HEK293 (cell line): ENCODE data around the gene PIGW.
A peak's percentile ranks its signal among the peaks of the same experiment; 100 is the strongest.

Source experiments
- CTCF ChIA-PET: fragments of 350-600 bp; formaldehyde crosslinking; extraction: SDS; loops from one replicate; lab custom pipeline; 2021; ENCODE audit warnings: antibody characterized with exemption; lab: Yijun Ruan, JAX
- POLR2A ChIA-PET: fragments of 300-600 bp; formaldehyde crosslinking; extraction: SDS; loops from one replicate; lab custom pipeline; 2020; ENCODE audit warnings: antibody characterized with exemption, inconsistent platforms; lab: Yijun Ruan, JAX
- H3K27ac ChIP-seq: fragments of 200-500 bp; sonication (Bioruptor generic); 2 replicates; pipeline ENCODE4 v1.5.1; 2014; ENCODE audit warnings: low read depth, low read length, control low read depth, inconsistent platforms; ENCODE audit errors: extremely low read depth
- H3K36me3 ChIP-seq, 2 experiments: fragments of 200-500 bp in 1 of 2; sonication (Bioruptor generic) in 1 of 2; 1 replicate in 1 of 2; 2 replicates in 1 of 2; pipeline ENCODE4 v1.5.1; 2014 to 2017; ENCODE audit warnings: inconsistent platforms in 2 of 2, low read length in 2 of 2; ENCODE audit not compliant: control insufficient read depth in 2 of 2, insufficient read depth in 1 of 2
- H3K4me1 ChIP-seq: fragments of 200-500 bp; sonication (Bioruptor generic); 2 replicates; pipeline ENCODE4 v1.5.1; 2014; ENCODE audit warnings: mild to moderate bottlenecking, low read length, inconsistent platforms; ENCODE audit not compliant: control insufficient read depth, insufficient read depth
- H3K4me3 ChIP-seq: 2 replicates; pipeline ENCODE4 v1.5.1; 2011; ENCODE audit warnings: low read depth, mild to moderate bottlenecking, control low read depth, low read length, moderate library complexity
- H3K9me3 ChIP-seq: fragments of 200-500 bp; sonication (Bioruptor generic); 2 replicates; pipeline ENCODE4 v1.5.1; 2014; ENCODE audit warnings: low read depth, low read length, inconsistent platforms; ENCODE audit not compliant: control insufficient read depth, insufficient read depth
- BCL11B ChIP-seq: fragments of 450-650 bp; formaldehyde crosslinking; IDR thresholded peaks from 2 replicates; pipeline ENCODE4 v1.5.1; 2016; ENCODE audit warnings: low read depth, missing biosample characterization, missing genetic modification characterization
- GLI2 ChIP-seq: fragments of 450-650 bp; formaldehyde crosslinking; IDR thresholded peaks from 2 replicates; pipeline ENCODE4; 2017; ENCODE audit warnings: missing biosample characterization, missing genetic modification characterization, low read depth, borderline replicate concordance
- GLI4 ChIP-seq: fragments of 450-650 bp; formaldehyde crosslinking; IDR thresholded peaks from 2 replicates; pipeline ENCODE4 v1.5.1; 2016; ENCODE audit warnings: missing biosample characterization, missing genetic modification characterization
- PRDM1 ChIP-seq: fragments of 450-650 bp; formaldehyde crosslinking; IDR thresholded peaks from 2 replicates; pipeline ENCODE4; 2016; ENCODE audit warnings: missing biosample characterization, missing genetic modification characterization
- SCRT1 ChIP-seq: fragments of 450-650 bp; formaldehyde crosslinking; IDR thresholded peaks from 2 replicates; pipeline ENCODE4 v1.5.1; 2016; ENCODE audit warnings: missing biosample characterization, missing genetic modification characterization, borderline replicate concordance
- ZBTB17 ChIP-seq: fragments of 450-650 bp; formaldehyde crosslinking; IDR thresholded peaks from 2 replicates; pipeline ENCODE4 v1.5.1; 2016; ENCODE audit warnings: missing biosample characterization, missing genetic modification characterization
- ZBTB21 ChIP-seq: fragments of 450-650 bp; formaldehyde crosslinking; IDR thresholded peaks from 2 replicates; pipeline ENCODE4 v1.5.1; 2017; ENCODE audit warnings: missing biosample characterization, missing genetic modification characterization
- ZBTB49 ChIP-seq: fragments of 450-650 bp; formaldehyde crosslinking; IDR thresholded peaks from 2 replicates; pipeline ENCODE4 v1.5.1; 2016; ENCODE audit warnings: missing biosample characterization, missing genetic modification characterization, low read depth
- ZBTB7A ChIP-seq: fragments of 450-650 bp; formaldehyde crosslinking; IDR thresholded peaks from 2 replicates; pipeline ENCODE4 v1.5.1; 2016; ENCODE audit warnings: low read depth, missing biosample characterization, missing genetic modification characterization
- ZIC2 ChIP-seq: fragments of 450-650 bp; formaldehyde crosslinking; IDR thresholded peaks from 2 replicates; pipeline ENCODE4 v1.5.1; 2016; ENCODE audit warnings: missing biosample characterization, missing genetic modification characterization
- ZNF10 ChIP-seq: fragments of 450-650 bp; formaldehyde crosslinking; IDR thresholded peaks from 2 replicates; pipeline ENCODE4 v1.5.1; 2017; ENCODE audit warnings: missing biosample characterization, missing genetic modification characterization
- ZNF138 ChIP-seq: fragments of 450-650 bp; formaldehyde crosslinking; IDR thresholded peaks from 2 replicates; pipeline ENCODE4 v1.5.1; 2016; ENCODE audit warnings: missing biosample characterization, missing genetic modification characterization, borderline replicate concordance
- ZNF140 ChIP-seq: fragments of 450-650 bp; formaldehyde crosslinking; IDR thresholded peaks from 2 replicates; pipeline ENCODE4 v1.5.1; 2016; ENCODE audit warnings: missing biosample characterization, missing genetic modification characterization
- ZNF16 ChIP-seq: fragments of 450-650 bp; formaldehyde crosslinking; IDR thresholded peaks from 2 replicates; pipeline ENCODE4 v1.5.1; 2016; ENCODE audit warnings: low read depth, missing biosample characterization, missing genetic modification characterization
- ZNF211 ChIP-seq: fragments of 450-650 bp; formaldehyde crosslinking; IDR thresholded peaks from 2 replicates; pipeline ENCODE4 v1.5.1; 2016; ENCODE audit warnings: low read depth, missing biosample characterization, missing genetic modification characterization
- ZNF214 ChIP-seq: fragments of 450-650 bp; formaldehyde crosslinking; IDR thresholded peaks from 2 replicates; pipeline ENCODE4 v1.5.1; 2017; ENCODE audit warnings: missing biosample characterization, mild to moderate bottlenecking, missing genetic modification characterization, borderline replicate concordance
- ZNF23 ChIP-seq: fragments of 450-650 bp; formaldehyde crosslinking; IDR thresholded peaks from 2 replicates; pipeline ENCODE4 v1.5.1; 2016; ENCODE audit warnings: missing biosample characterization, missing genetic modification characterization, borderline replicate concordance
- ZNF302 ChIP-seq: fragments of 450-650 bp; formaldehyde crosslinking; IDR thresholded peaks from 2 replicates; pipeline ENCODE4 v1.5.1; 2016; ENCODE audit warnings: missing biosample characterization, missing genetic modification characterization, low read depth
- ZNF324 ChIP-seq: fragments of 450-650 bp; formaldehyde crosslinking; IDR thresholded peaks from 2 replicates; pipeline ENCODE4 v1.5.1; 2016; ENCODE audit warnings: missing biosample characterization, missing genetic modification characterization
- ZNF335 ChIP-seq: fragments of 450-650 bp; formaldehyde crosslinking; conservative IDR thresholded peaks from 2 replicates; pipeline ENCODE4 v1.5.1; 2016; ENCODE audit warnings: missing biosample characterization, missing genetic modification characterization
- ZNF394 ChIP-seq: fragments of 450-650 bp; formaldehyde crosslinking; IDR thresholded peaks from 2 replicates; pipeline ENCODE4 v1.5.1; 2016; ENCODE audit warnings: missing biosample characterization, missing genetic modification characterization, mild to moderate bottlenecking, moderate library complexity, borderline replicate concordance
- ZNF433 ChIP-seq: fragments of 450-650 bp; formaldehyde crosslinking; IDR thresholded peaks from 2 replicates; pipeline ENCODE4 v1.5.1; 2016; ENCODE audit warnings: missing biosample characterization, missing genetic modification characterization, low read depth
- ZNF518A ChIP-seq: fragments of 450-650 bp; formaldehyde crosslinking; conservative IDR thresholded peaks from 2 replicates; pipeline ENCODE4 v1.5.1; 2016; ENCODE audit warnings: low read depth, missing biosample characterization, missing genetic modification characterization
- ZNF610 ChIP-seq: fragments of 450-650 bp; formaldehyde crosslinking; IDR thresholded peaks from 2 replicates; pipeline ENCODE4 v1.5.1; 2016; ENCODE audit warnings: missing biosample characterization, missing genetic modification characterization, borderline replicate concordance
- ZNF626 ChIP-seq: fragments of 450-650 bp; sonication (Bioruptor Pico); formaldehyde crosslinking; IDR thresholded peaks from 2 replicates; pipeline ENCODE4 v1.5.1; 2018; ENCODE audit warnings: missing biosample characterization, missing genetic modification characterization, inconsistent platforms
- ZNF792 ChIP-seq: fragments of 450-650 bp; formaldehyde crosslinking; IDR thresholded peaks from 2 replicates; pipeline ENCODE4 v1.5.1; 2016; ENCODE audit warnings: missing biosample characterization, missing genetic modification characterization
- ZNF837 ChIP-seq: fragments of 450-650 bp; formaldehyde crosslinking; IDR thresholded peaks from 2 replicates; pipeline ENCODE4 v1.5.1; 2016; ENCODE audit warnings: missing biosample characterization, missing genetic modification characterization

Gene PIGW

GRCh38 chr17:36544044-36544306 is 9.2 kb downstream of the PIGW start:
- Histone ChIP-seq H3K4me3 (peak overlapping the region; percentile 99), H3K9me3 (no peaks in the 10 kb centered on the region), H3K4me1 (peaks cover 11% of the 10 kb centered on the region), H3K36me3 (peaks cover 4 to 15% of the 10 kb centered on the region in 2 experiments), H3K27ac (peak overlapping the region; percentile 95)
- ChIA-PET CTCF (interaction anchor here (0.8 to 2.9 kb wide), 2 partner anchors 10 to 61 kb away, joined by 3 to 15 read pairs; partner anchors contain the start of genes MYO19 and PIGW), POLR2A (interaction anchor here (0.7 to 4.3 kb wide), 5 partner anchors 8 to 56 kb away, joined by 3 to 81 read pairs (median 26); partner anchors contain the start of genes DHRS11, MRM1, MYO19 and PIGW)
- TF ChIP-seq ZIC2 (tag by site-specific recombination) = peak; percentile 51; the same call in 1 of the 2 replicates
- TF ChIP-seq ZBTB17 (tag by site-specific recombination) = 0 out of 2 replicates have a peak, but pooled peaks have one; percentile 5
- no peak for TF ChIP-seq ZNF394 (tag by site-specific recombination)
- TF ChIP-seq ZNF335 = 0 out of 2 replicates have a peak, but pooled peaks have one; percentile 4

DNA sequence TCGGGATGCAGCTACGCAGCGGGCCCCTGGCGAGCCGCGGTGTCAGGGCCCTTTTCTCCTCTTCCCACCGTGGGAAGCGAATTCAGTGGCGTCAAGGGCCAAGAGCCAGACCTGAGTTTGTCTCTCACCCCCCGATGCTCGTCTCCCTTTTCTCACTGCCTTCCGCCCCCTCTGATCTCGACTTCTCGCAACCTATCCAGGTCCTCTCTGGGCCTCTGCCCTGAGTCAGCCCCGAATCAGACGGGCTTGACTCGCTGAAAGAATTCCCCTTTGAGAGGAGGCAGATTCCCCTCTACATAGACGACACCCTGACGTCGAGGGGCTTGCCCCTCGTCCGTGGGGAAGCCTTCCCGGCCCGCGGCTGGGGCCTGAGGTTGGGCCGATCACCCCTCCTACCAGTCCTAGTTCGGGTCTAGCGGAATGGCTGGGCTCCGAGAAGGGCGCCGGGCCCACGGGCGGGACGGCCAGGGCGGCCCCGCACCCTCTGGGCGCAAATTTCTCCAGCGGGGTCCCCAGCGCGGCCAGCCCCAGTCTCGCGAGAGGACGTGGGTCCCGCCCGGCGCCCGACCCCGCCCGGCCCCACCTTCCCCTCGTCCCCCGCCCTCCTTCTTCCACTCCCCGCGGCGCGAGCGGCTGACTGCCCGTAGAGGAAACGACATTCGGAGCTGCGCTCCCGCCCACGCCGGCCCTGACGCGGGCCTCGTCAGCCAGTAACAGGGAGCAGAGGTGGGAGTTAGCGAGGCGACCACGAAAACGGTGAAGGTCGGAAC is 9.7 kb downstream of the PIGW start, which contains the start of gene GGNBP2:
Gene GGNBP2, plus strand, starts transcription at position 613 of the 770 bp plus-strand sequence. CDS start 806 bp downstream, outside the sequence.
- ChIA-PET POLR2A (interaction anchor here (0.6 to 4.3 kb wide), 17 partner anchors 8 to 1226 kb away, joined by 3 to 81 read pairs (median 4); partner anchors contain the start of genes DHRS11, MRM1, MYO19 and PIGW), CTCF (interaction anchor here (2.9 kb wide), 1 partner anchor 11 kb away, joined by 15 read pairs; the partner anchor contains the start of genes MYO19 and PIGW)
- Histone ChIP-seq H3K9me3 (no peaks in the 10 kb centered on the region), H3K4me3 (peak within 1 kb of the TSS; percentile 99), H3K4me1 (peaks cover 11% of the 10 kb centered on the region), H3K27ac (peak within 1 kb of the TSS; percentile 96), H3K36me3 (peaks cover 2 to 12% of the 10 kb centered on the region in 2 experiments)
- TF ChIP-seq ZBTB49 (no peak), ZNF433 (no peak), ZNF302 (tag by site-specific recombination) (no peak), ZNF140 (tag by site-specific recombination) (no peak), SCRT1 (tag by site-specific recombination) (no peak), ZNF837 (tag by site-specific recombination) (no peak), BCL11B (peak; percentile 74; the same call in 1 of the 2 replicates), ZNF626 (tag by site-specific recombination) (no peak), ZNF211 (tag by site-specific recombination) (no peak), ZBTB21 (tag by site-specific recombination) (no peak), ZBTB7A (tag by site-specific recombination) (0 out of 2 replicates have a peak, but pooled peaks have one; percentile 82), ZNF23 (no peak), ZNF610 (tag by site-specific recombination) (peak; percentile 85; the same call in 1 of the 2 replicates), GLI4 (tag by site-specific recombination) (0 out of 2 replicates have a peak, but pooled peaks have one; percentile 47), ZNF10 (tag by site-specific recombination) (peak; percentile 40; the same call in 1 of the 2 replicates), ZNF792 (tag by site-specific recombination) (no peak), ZNF16 (no peak), ZNF138 (tag by site-specific recombination) (no peak), ZNF324 (tag by site-specific recombination) (no peak), PRDM1 (tag by site-specific recombination) (no peak), ZNF214 (no peak), GLI2 (tag by site-specific recombination) (no peak), ZNF518A (tag by site-specific recombination) (no peak)
